ENCODE results near the gene CDH4. TPM values are rescaled to one million over a fixed set of nuclear protein-coding genes. Genes with fewer than 3 reads are reported as not detected.
A peak's percentile ranks its signal among the peaks of the same experiment; 100 is the strongest.

CDH4 gene
- total RNA-seq, 1 experiment from 2014 or later = not detected

GRCh38 chr20:61414455-61414991 is 162.5 kb downstream of the CDH4 start:
- no peak overlapping the region for H3K9ac ChIP-seq (ENCODE audit: low read length)
- H4K20me1 ChIP-seq (ENCODE audit: insufficient read depth, low read depth, low read length) = no peaks in the 10 kb centered on the region
- no peak overlapping the region for H3K27ac ChIP-seq (ENCODE audit: low read length)
- H3K36me3 ChIP-seq (ENCODE audit: insufficient read depth, low read length) = no peaks in the 10 kb centered on the region
- no peaks in the 10 kb centered on the region for H3K9me3 ChIP-seq (ENCODE audit: low read length)
- H3K79me2 ChIP-seq (ENCODE audit: low read length) = no peaks in the 10 kb centered on the region
- no peak for DNase-seq
- H3K4me2 ChIP-seq (ENCODE audit: low read depth, low read length, poor library complexity, severe bottlenecking) = no peak overlapping the region
- no peaks in the 10 kb centered on the region for H3K9me2 ChIP-seq (replicated peaks; ENCODE audit: insufficient read depth, low read length)
- H3K27me3 ChIP-seq (ENCODE audit: low read length) = no peaks in the 10 kb centered on the region
- H2AFZ ChIP-seq (ENCODE audit: low read length) = no peak overlapping the region
- H3K4me3 ChIP-seq (ENCODE audit: low read length) = no peak overlapping the region
- H3K4me1 ChIP-seq (ENCODE audit: low read length) = no peaks in the 10 kb centered on the region

- Histone ChIP-seq H2AFZ (ENCODE audit: low read length) (no peak overlapping the region), H3K27me3 (ENCODE audit: low read length) (no peaks in the 10 kb centered on the region), H4K20me1 (ENCODE audit: insufficient read depth, low read depth, low read length) (no peaks in the 10 kb centered on the region), H3K9me3 (ENCODE audit: low read length) (no peaks in the 10 kb centered on the region), H3K36me3 (ENCODE audit: insufficient read depth, low read length) (no peaks in the 10 kb centered on the region), H3K79me2 (ENCODE audit: low read length) (no peaks in the 10 kb centered on the region), H3K4me3 (ENCODE audit: low read length) (no peak overlapping the region), H3K4me1 (ENCODE audit: low read length) (no peaks in the 10 kb centered on the region), H3K9me2 (replicated peaks; ENCODE audit: insufficient read depth, low read length) (no peaks in the 10 kb centered on the region), H3K27ac (ENCODE audit: low read length) (no peak overlapping the region), H3K9ac (ENCODE audit: low read length) (no peak overlapping the region), H3K4me2 (ENCODE audit: low read depth, low read length, poor library complexity, severe bottlenecking) (no peak overlapping the region)
- peak; percentile 17 for DNase-seq
Observed at GRCh38 chr20:61416546-61416945, 164.5 kb downstream of the CDH4 start.

DNA sequence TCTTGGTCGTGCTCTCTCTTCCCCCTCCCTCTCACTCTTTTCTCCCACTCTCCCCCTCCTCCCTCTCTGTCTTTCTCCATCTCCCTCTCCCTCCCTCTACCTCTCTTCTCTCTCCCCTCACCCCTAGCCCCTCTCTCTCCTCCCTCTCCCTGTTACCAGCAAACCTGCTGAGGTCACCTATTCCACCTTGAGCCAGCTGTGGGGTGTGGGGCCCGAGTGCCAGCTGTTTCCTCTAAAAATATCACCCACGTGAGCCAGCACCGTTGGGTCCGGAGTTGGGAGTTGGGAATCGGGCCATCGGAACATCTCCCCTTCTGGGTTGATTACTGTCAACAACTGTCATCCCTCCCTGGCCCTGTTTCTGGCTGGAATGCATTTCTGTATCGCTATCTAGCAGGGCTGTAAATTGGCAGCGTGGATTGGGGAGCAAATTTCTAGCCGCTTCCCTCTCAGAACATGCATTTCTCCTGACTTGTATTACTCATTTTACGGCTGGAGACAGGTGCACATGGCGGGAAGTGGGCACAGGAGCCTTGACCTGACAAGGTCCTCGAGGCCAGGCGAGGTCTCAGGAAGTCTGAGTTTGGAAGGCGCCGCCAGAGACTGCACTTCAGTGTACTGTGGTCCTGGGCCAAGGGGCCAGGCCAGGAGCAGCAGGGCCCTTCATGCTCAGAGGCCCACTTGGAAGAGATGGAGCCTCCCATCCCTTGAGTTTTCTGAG is 165.3 kb downstream of the CDH4 start:
- Histone ChIP-seq H3K27me3 (ENCODE audit: low read length) (no peaks in the 10 kb centered on the region), H3K27ac (ENCODE audit: low read length) (no peak overlapping the region), H3K9ac (ENCODE audit: low read length) (no peak overlapping the region), H3K79me2 (ENCODE audit: low read length) (no peaks in the 10 kb centered on the region), H3K9me3 (ENCODE audit: low read length) (no peaks in the 10 kb centered on the region), H3K9me2 (replicated peaks; ENCODE audit: insufficient read depth, low read length) (no peaks in the 10 kb centered on the region), H3K4me2 (ENCODE audit: low read depth, low read length, poor library complexity, severe bottlenecking) (no peak overlapping the region), H3K36me3 (ENCODE audit: insufficient read depth, low read length) (no peaks in the 10 kb centered on the region), H4K20me1 (ENCODE audit: insufficient read depth, low read depth, low read length) (no peaks in the 10 kb centered on the region), H2AFZ (ENCODE audit: low read length) (no peak overlapping the region), H3K4me1 (ENCODE audit: low read length) (no peaks in the 10 kb centered on the region), H3K4me3 (ENCODE audit: low read length) (no peak overlapping the region)
- peak; percentile 6 for DNase-seq

DNA sequence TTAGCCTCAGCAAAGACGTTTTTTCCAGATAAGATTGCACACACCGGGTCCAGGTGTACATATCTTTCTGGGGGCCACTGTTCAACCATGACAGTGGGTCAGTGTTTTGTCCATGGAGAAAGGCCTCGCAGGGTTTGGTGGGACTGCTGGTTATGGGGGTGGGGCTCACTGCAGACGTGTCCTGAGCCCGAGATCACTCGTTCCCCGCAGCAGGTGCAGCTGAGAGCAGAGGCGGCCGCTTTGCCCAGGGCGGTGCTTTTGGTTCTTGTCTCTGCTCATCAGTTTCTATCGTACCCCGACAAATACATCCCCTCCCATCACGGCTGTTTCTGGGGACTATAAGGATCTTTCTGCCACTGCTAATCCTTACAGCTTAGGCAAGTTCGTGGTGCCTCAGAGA is 166.9 kb downstream of the CDH4 start:
- Histone ChIP-seq H3K9me2 (replicated peaks; ENCODE audit: insufficient read depth, low read length) (no peaks in the 10 kb centered on the region), H3K27me3 (ENCODE audit: low read length) (no peaks in the 10 kb centered on the region), H3K4me3 (ENCODE audit: low read length) (no peak overlapping the region), H3K79me2 (ENCODE audit: low read length) (no peaks in the 10 kb centered on the region), H3K9ac (ENCODE audit: low read length) (no peak overlapping the region), H3K27ac (ENCODE audit: low read length) (no peak overlapping the region), H3K9me3 (ENCODE audit: low read length) (no peaks in the 10 kb centered on the region), H3K36me3 (ENCODE audit: insufficient read depth, low read length) (no peaks in the 10 kb centered on the region), H4K20me1 (ENCODE audit: insufficient read depth, low read depth, low read length) (no peaks in the 10 kb centered on the region), H3K4me1 (ENCODE audit: low read length) (no peaks in the 10 kb centered on the region), H2AFZ (ENCODE audit: low read length) (no peak overlapping the region), H3K4me2 (ENCODE audit: low read depth, low read length, poor library complexity, severe bottlenecking) (no peak overlapping the region)
- DNase-seq = peak; percentile 17

GRCh38 chr20:61419501-61419900 is 167.4 kb downstream of the CDH4 start:
- Histone ChIP-seq H3K4me2 (ENCODE audit: low read depth, low read length, poor library complexity, severe bottlenecking) (no peak overlapping the region), H3K27ac (ENCODE audit: low read length) (no peak overlapping the region), H3K4me1 (ENCODE audit: low read length) (no peaks in the 10 kb centered on the region), H3K9me2 (replicated peaks; ENCODE audit: insufficient read depth, low read length) (no peaks in the 10 kb centered on the region), H4K20me1 (ENCODE audit: insufficient read depth, low read depth, low read length) (no peaks in the 10 kb centered on the region), H3K36me3 (ENCODE audit: insufficient read depth, low read length) (no peaks in the 10 kb centered on the region), H3K4me3 (ENCODE audit: low read length) (no peak overlapping the region), H2AFZ (ENCODE audit: low read length) (no peak overlapping the region), H3K9ac (ENCODE audit: low read length) (no peak overlapping the region), H3K27me3 (ENCODE audit: low read length) (no peaks in the 10 kb centered on the region), H3K79me2 (ENCODE audit: low read length) (no peaks in the 10 kb centered on the region), H3K9me3 (ENCODE audit: low read length) (no peaks in the 10 kb centered on the region)
- DNase-seq = peak; percentile 11

DNA sequence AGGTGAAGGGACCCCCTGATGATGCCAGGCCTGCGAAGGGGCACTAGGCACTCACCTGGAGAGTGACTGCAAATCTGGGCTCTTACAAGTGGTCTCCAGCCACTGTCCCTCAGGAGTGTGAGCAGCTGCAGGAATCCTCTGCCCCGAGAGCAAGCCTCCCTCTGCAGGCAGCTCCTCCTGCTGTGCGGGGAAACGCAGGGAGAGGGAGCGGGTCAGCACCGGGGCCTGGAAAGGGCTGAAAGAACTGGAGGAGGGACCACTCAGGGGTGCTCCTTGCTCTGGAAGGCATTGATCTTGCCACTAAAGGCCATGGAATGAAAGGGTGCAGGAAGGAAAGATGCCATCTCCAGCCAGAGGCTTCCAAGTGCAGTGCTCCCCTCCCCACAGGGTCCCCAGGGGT is 168.0 kb downstream of the CDH4 start:
- no peak overlapping the region for H3K27ac ChIP-seq (ENCODE audit: low read length)
- no peaks in the 10 kb centered on the region for H3K27me3 ChIP-seq (ENCODE audit: low read length)
- no peak overlapping the region for H3K9ac ChIP-seq (ENCODE audit: low read length)
- DNase-seq = peak; percentile 23
- H3K36me3 ChIP-seq (ENCODE audit: insufficient read depth, low read length) = no peaks in the 10 kb centered on the region
- no peaks in the 10 kb centered on the region for H3K9me2 ChIP-seq (replicated peaks; ENCODE audit: insufficient read depth, low read length)
- H3K9me3 ChIP-seq (ENCODE audit: low read length) = no peaks in the 10 kb centered on the region; the same call in 1 of the 2 replicates
- H3K4me3 ChIP-seq (ENCODE audit: low read length) = no peak overlapping the region
- H3K4me2 ChIP-seq (ENCODE audit: low read depth, low read length, poor library complexity, severe bottlenecking) = no peak overlapping the region
- H4K20me1 ChIP-seq (ENCODE audit: insufficient read depth, low read depth, low read length) = no peaks in the 10 kb centered on the region
- no peaks in the 10 kb centered on the region for H3K4me1 ChIP-seq (ENCODE audit: low read length)
- H3K79me2 ChIP-seq (ENCODE audit: low read length) = no peaks in the 10 kb centered on the region
- no peak overlapping the region for H2AFZ ChIP-seq (ENCODE audit: low read length)

GRCh38 chr20:61420781-61421180 is 168.7 kb downstream of the CDH4 start:
- Histone ChIP-seq H3K9me3 (ENCODE audit: low read length) (no peaks in the 10 kb centered on the region; the same call in 1 of the 2 replicates), H3K9me2 (replicated peaks; ENCODE audit: insufficient read depth, low read length) (no peaks in the 10 kb centered on the region), H2AFZ (ENCODE audit: low read length) (no peak overlapping the region), H3K36me3 (ENCODE audit: insufficient read depth, low read length) (no peaks in the 10 kb centered on the region), H4K20me1 (ENCODE audit: insufficient read depth, low read depth, low read length) (no peaks in the 10 kb centered on the region), H3K4me1 (ENCODE audit: low read length) (no peaks in the 10 kb centered on the region), H3K27me3 (ENCODE audit: low read length) (no peaks in the 10 kb centered on the region), H3K79me2 (ENCODE audit: low read length) (no peaks in the 10 kb centered on the region), H3K4me2 (ENCODE audit: low read depth, low read length, poor library complexity, severe bottlenecking) (no peak overlapping the region), H3K4me3 (ENCODE audit: low read length) (no peak overlapping the region), H3K27ac (ENCODE audit: low read length) (no peak overlapping the region), H3K9ac (ENCODE audit: low read length) (no peak overlapping the region)
- DNase-seq = no peak

DNA sequence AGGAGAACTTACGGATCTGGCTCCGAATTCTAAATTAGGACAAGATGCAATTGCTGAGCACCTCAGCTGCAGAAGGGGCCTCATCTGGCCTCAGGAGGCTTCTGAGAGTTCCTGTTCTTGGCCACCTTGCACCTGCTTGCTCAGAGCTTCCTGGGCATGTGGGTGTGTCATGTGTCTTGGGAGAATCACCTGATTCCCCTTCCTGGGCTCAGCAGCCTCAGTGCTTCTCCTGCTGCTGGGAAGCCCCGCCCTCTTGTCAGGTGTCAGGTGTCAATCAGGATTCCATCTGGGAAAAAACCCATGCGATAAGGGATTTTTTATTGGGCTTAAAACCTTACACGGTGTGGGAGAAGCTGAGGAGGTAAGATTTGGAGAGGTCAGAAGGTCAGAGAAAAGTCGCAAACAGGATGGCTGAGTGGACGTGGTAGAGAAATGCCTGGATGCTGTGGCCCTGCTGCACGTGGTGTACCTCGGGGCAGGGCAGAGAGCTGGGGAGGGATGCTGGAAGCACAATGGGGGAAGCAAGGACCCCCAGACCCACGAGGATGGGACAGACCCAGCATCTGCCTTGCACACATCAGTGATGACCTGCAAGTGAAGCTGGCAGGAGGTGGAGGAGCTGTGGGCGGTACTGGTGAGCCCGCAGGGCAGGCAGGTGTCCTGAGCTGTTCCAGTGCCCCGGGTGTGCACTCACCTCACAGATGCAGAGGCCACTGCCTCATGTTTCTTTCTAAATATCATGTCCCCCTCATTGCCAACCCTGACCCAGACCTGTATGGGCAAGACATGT is 170.8 kb downstream of the CDH4 start:
- no peaks in the 10 kb centered on the region for H4K20me1 ChIP-seq (ENCODE audit: insufficient read depth, low read depth, low read length)
- no peaks in the 10 kb centered on the region for H3K36me3 ChIP-seq (ENCODE audit: insufficient read depth, low read length)
- no peak overlapping the region for H2AFZ ChIP-seq (ENCODE audit: low read length)
- H3K9me3 ChIP-seq (ENCODE audit: low read length) = no peaks in the 10 kb centered on the region; the same call in 1 of the 2 replicates
- H3K27ac ChIP-seq (ENCODE audit: low read length) = no peak overlapping the region
- H3K4me2 ChIP-seq (ENCODE audit: low read depth, low read length, poor library complexity, severe bottlenecking) = no peak overlapping the region
- H3K4me3 ChIP-seq (ENCODE audit: low read length) = no peak overlapping the region
- no peaks in the 10 kb centered on the region for H3K79me2 ChIP-seq (ENCODE audit: low read length)
- no peak overlapping the region for H3K9ac ChIP-seq (ENCODE audit: low read length)
- DNase-seq = peak; percentile 29
- H3K4me1 ChIP-seq (ENCODE audit: low read length) = no peaks in the 10 kb centered on the region
- H3K9me2 ChIP-seq (replicated peaks; ENCODE audit: insufficient read depth, low read length) = no peaks in the 10 kb centered on the region
- H3K27me3 ChIP-seq (ENCODE audit: low read length) = no peaks in the 10 kb centered on the region

Data from Karpas-422 (cell line).